ENCODE measurements around the gene STK40. TPM values are rescaled to one million over a fixed set of nuclear protein-coding genes. Genes with fewer than 3 reads are reported as not detected.

Gene STK40
- total RNA-seq, 2 donors from 2014 or later, result 56.1 to 63.5 TPM

GRCh38 chr1:36323636-36324352 is 61.9 kb downstream of the STK40 start, which contains the start of gene EVA1B:
EVA1B (minus strand) TSS chr1:36323645; CDS start chr1:36323037, 608 bp downstream.
- peak; percentile 60 to 74 for ATAC-seq (replicated peaks in 1 of 2)
- no peak within 1 kb of the TSS for H3K27ac Mint-ChIP-seq

GRCh38 chr1:36322786-36323635 is 62.7 kb downstream of the STK40 start:
- Mint-ChIP-seq H3K27me3 (ENCODE audit: low read depth) (peaks cover 15% of the 10 kb centered on the region), H3K4me3 (peak overlapping the region; percentile 76 to 78), H3K36me3 (ENCODE audit: insufficient read depth in 2 of 2) (no peaks in the 10 kb centered on the region), H3K27ac (no peak overlapping the region), H3K9me3 (no peaks in the 10 kb centered on the region), H3K4me1 (ENCODE audit: low read depth) (peaks cover 35% of the 10 kb centered on the region)
- peak; percentile 48 to 57 for ATAC-seq (replicated peaks in 1 of 2)
- peak; percentile 51 to 62 for DNase-seq

More at GRCh38 chr1:36323636-36324352, 61.9 kb downstream of the STK40 start, which contains the start of gene EVA1B:
- Mint-ChIP-seq H3K4me1 (ENCODE audit: low read depth) (peaks cover 35% of the 10 kb centered on the region), H3K36me3 (ENCODE audit: insufficient read depth in 2 of 2) (no peaks in the 10 kb centered on the region), H3K27me3 (ENCODE audit: low read depth) (peaks cover 15% of the 10 kb centered on the region), H3K4me3 (peak within 1 kb of the TSS; percentile 78 to 81), H3K9me3 (no peaks in the 10 kb centered on the region)
- DNase-seq, result peak; percentile 69 to 73

GRCh38 chr1:36322041-36322785 is 63.5 kb downstream of the STK40 start:
- Mint-ChIP-seq H3K4me1 (ENCODE audit: low read depth) (peaks cover 29% of the 10 kb centered on the region), H3K4me3 (peak overlapping the region; percentile 51 to 76), H3K27me3 (ENCODE audit: low read depth) (peaks cover 15% of the 10 kb centered on the region), H3K36me3 (ENCODE audit: insufficient read depth in 2 of 2) (no peaks in the 10 kb centered on the region), H3K27ac (no peak overlapping the region), H3K9me3 (no peaks in the 10 kb centered on the region)
- ATAC-seq (replicated peaks in 1 of 2) (peak in 1 of 2 donors; percentile 1), DNase-seq (no peak)

GRCh38 chr1:36321119-36321951 is 64.4 kb downstream of the STK40 start:
- Mint-ChIP-seq H3K36me3 (ENCODE audit: insufficient read depth in 2 of 2) (no peaks in the 10 kb centered on the region), H3K27me3 (ENCODE audit: low read depth) (peaks cover 10% of the 10 kb centered on the region), H3K9me3 (no peaks in the 10 kb centered on the region), H3K4me3 (peak overlapping the region; percentile 63 to 70), H3K27ac (no peak overlapping the region), H3K4me1 (ENCODE audit: low read depth) (peaks cover 22% of the 10 kb centered on the region)
- peak; percentile 24 to 35 for ATAC-seq (replicated peaks in 1 of 2)
- peak; percentile 31 to 39 for DNase-seq

GRCh38 chr1:36320767-36321118 is 65.0 kb downstream of the STK40 start:
- peaks cover 7% of the 10 kb centered on the region for H3K27me3 Mint-ChIP-seq (ENCODE audit: low read depth)
- no peaks in the 10 kb centered on the region for H3K9me3 Mint-ChIP-seq
- peak overlapping the region; percentile 63 to 70 for H3K4me3 Mint-ChIP-seq
- no peak overlapping the region for H3K27ac Mint-ChIP-seq
- DNase-seq, result no peak
- H3K36me3 Mint-ChIP-seq (ENCODE audit: insufficient read depth in 2 of 2), result no peaks in the 10 kb centered on the region
- peaks cover 19% of the 10 kb centered on the region for H3K4me1 Mint-ChIP-seq (ENCODE audit: low read depth)
- no peak for ATAC-seq (replicated peaks in 1 of 2)

- H3K4me1 Mint-ChIP-seq (ENCODE audit: low read depth), result peaks cover 19% of the 10 kb centered on the region
- no peak for ATAC-seq (replicated peaks in 1 of 2)
- no peak for DNase-seq
- H3K27ac Mint-ChIP-seq, result no peak overlapping the region
- H3K27me3 Mint-ChIP-seq (ENCODE audit: low read depth), result peaks cover 7% of the 10 kb centered on the region
- H3K4me3 Mint-ChIP-seq, result peak overlapping the region; percentile 63 to 70
- no peaks in the 10 kb centered on the region for H3K9me3 Mint-ChIP-seq
- no peaks in the 10 kb centered on the region for H3K36me3 Mint-ChIP-seq (ENCODE audit: insufficient read depth in 2 of 2)
Observed at GRCh38 chr1:36320291-36320761, 65.4 kb downstream of the STK40 start.

GRCh38 chr1:36309397-36309796 is 76.3 kb downstream of the STK40 start:
- H3K27ac Mint-ChIP-seq, result no peak overlapping the region
- DNase-seq (no peak), ATAC-seq (replicated peaks in 1 of 2) (no peak)
- peaks cover 3 to 6% of the 10 kb centered on the region in 2 donors for H3K36me3 Mint-ChIP-seq (ENCODE audit: insufficient read depth in 2 of 2)
- H3K27me3 Mint-ChIP-seq (ENCODE audit: low read depth), result no peaks in the 10 kb centered on the region
- H3K9me3 Mint-ChIP-seq, result no peaks in the 10 kb centered on the region
- H3K4me3 Mint-ChIP-seq, result no peak overlapping the region
- peaks cover 27% of the 10 kb centered on the region for H3K4me1 Mint-ChIP-seq (ENCODE audit: low read depth)

GRCh38 chr1:36307601-36308330 is 78.0 kb downstream of the STK40 start:
- Mint-ChIP-seq H3K4me1 (ENCODE audit: low read depth) (peaks cover 39% of the 10 kb centered on the region), H3K36me3 (ENCODE audit: insufficient read depth in 2 of 2) (peaks cover 7 to 11% of the 10 kb centered on the region in 2 donors), H3K27ac (peak overlapping the region; percentile 28), H3K9me3 (no peaks in the 10 kb centered on the region), H3K27me3 (ENCODE audit: low read depth) (no peaks in the 10 kb centered on the region), H3K4me3 (peak overlapping the region; percentile 94 to 100)
- DNase-seq (no peak), ATAC-seq (replicated peaks in 1 of 2) (no peak)

GRCh38 chr1:36306902-36307456 is 78.7 kb downstream of the STK40 start:
- no peaks in the 10 kb centered on the region for H3K27me3 Mint-ChIP-seq (ENCODE audit: low read depth)
- H3K27ac Mint-ChIP-seq, result peak overlapping the region; percentile 59
- ATAC-seq (replicated peaks in 1 of 2) (peak; percentile 94 to 95), DNase-seq (peak; percentile 95)
- peaks cover 7 to 11% of the 10 kb centered on the region in 2 donors for H3K36me3 Mint-ChIP-seq (ENCODE audit: insufficient read depth in 2 of 2)
- H3K4me3 Mint-ChIP-seq, result peak overlapping the region; percentile 94 to 100
- peaks cover 47% of the 10 kb centered on the region for H3K4me1 Mint-ChIP-seq (ENCODE audit: low read depth)
- H3K9me3 Mint-ChIP-seq, result no peaks in the 10 kb centered on the region

GRCh38 chr1:36306210-36306901 is 79.4 kb downstream of the STK40 start, which contains the start of gene SH3D21:
SH3D21 (plus strand) TSS chr1:36306368; CDS start chr1:36306421, 53 bp downstream.
- peak within 1 kb of the TSS; percentile 83 for H3K27ac Mint-ChIP-seq

GRCh38 chr1:36305915-36306209 is 79.9 kb downstream of the STK40 start:
- no peaks in the 10 kb centered on the region for H3K27me3 Mint-ChIP-seq (ENCODE audit: low read depth)
- H3K4me1 Mint-ChIP-seq (ENCODE audit: low read depth), result peaks cover 55% of the 10 kb centered on the region
- H3K4me3 Mint-ChIP-seq, result peak overlapping the region; percentile 94 to 100
- H3K9me3 Mint-ChIP-seq, result no peaks in the 10 kb centered on the region
- DNase-seq, result no peak
- no peak overlapping the region for H3K27ac Mint-ChIP-seq
- peaks cover 7 to 17% of the 10 kb centered on the region in 2 donors for H3K36me3 Mint-ChIP-seq (ENCODE audit: insufficient read depth in 2 of 2)
- ATAC-seq (replicated peaks in 1 of 2), result no peak

More at GRCh38 chr1:36306210-36306901, 79.4 kb downstream of the STK40 start, which contains the start of gene SH3D21:
- peaks cover 50% of the 10 kb centered on the region for H3K4me1 Mint-ChIP-seq (ENCODE audit: low read depth)
- peak within 1 kb of the TSS; percentile 94 to 100 for H3K4me3 Mint-ChIP-seq
- peaks cover 7 to 12% of the 10 kb centered on the region in 2 donors for H3K36me3 Mint-ChIP-seq (ENCODE audit: insufficient read depth in 2 of 2)
- H3K27me3 Mint-ChIP-seq (ENCODE audit: low read depth), result no peaks in the 10 kb centered on the region
- H3K9me3 Mint-ChIP-seq, result no peaks in the 10 kb centered on the region
- peak; percentile 68 to 71 for DNase-seq
- ATAC-seq (replicated peaks in 1 of 2), result peak; percentile 45 to 48

Data from activated T-cell treated with anti-CD3 and anti-CD28 coated beads, Interleukin-2, amount 50 U/mL, for 72 hours (primary cell).